DOHH2 (cell line): ENCODE measurements around the gene CDC42SE2.

Experiments
- H3F3A ChIP-seq: fragments of 200-600 bp; sonication (generic), shearing (Covaris generic); 2 replicates; pipeline ENCODE4 v1.6.0; 2016; ENCODE audit warnings: antibody characterized with exemption, mild to moderate bottlenecking; ENCODE audit not compliant: control insufficient read depth, insufficient read depth
- H3K27ac ChIP-seq: fragments of 200-600 bp; sonication (generic); 2 replicates; pipeline ENCODE4 v1.5.1; 2014; ENCODE audit warnings: low read depth, mild to moderate bottlenecking, low read length, moderate library complexity
- H3K27me3 ChIP-seq: fragments of 200-600 bp; sonication (generic); 2 replicates; pipeline ENCODE4 v1.6.1; 2014; ENCODE audit warnings: mild to moderate bottlenecking, low read length, mixed read lengths; ENCODE audit not compliant: control insufficient read depth
- H3K36me3 ChIP-seq: fragments of 200-600 bp; sonication (generic); 2 replicates; pipeline ENCODE4 v1.6.1; 2014; ENCODE audit warnings: mild to moderate bottlenecking, low read length, moderate library complexity, mixed read lengths; ENCODE audit not compliant: control insufficient read depth
- H3K4me1 ChIP-seq: fragments of 200-600 bp; sonication (generic); 2 replicates; pipeline ENCODE4 v1.6.1; 2014; ENCODE audit warnings: mild to moderate bottlenecking, low read length, mixed read lengths; ENCODE audit not compliant: control insufficient read depth
- H3K4me2 ChIP-seq: fragments of 200-600 bp; sonication (generic); 2 replicates; pipeline ENCODE4 v1.6.0; 2014; ENCODE audit warnings: mild to moderate bottlenecking, low read length, moderate library complexity
- H3K4me3 ChIP-seq: fragments of 200-600 bp; sonication (generic); 2 replicates; pipeline ENCODE4 v1.5.1; 2014; ENCODE audit warnings: mild to moderate bottlenecking, low read length, mixed read lengths
- H3K79me2 ChIP-seq: fragments of 200-600 bp; sonication (generic); 2 replicates; pipeline ENCODE4 v1.6.1; 2014; ENCODE audit warnings: mild to moderate bottlenecking, low read length, mixed read lengths; ENCODE audit not compliant: control insufficient read depth
- H3K9me2 ChIP-seq: fragments of 200-600 bp; sonication (generic); replicated peaks from 2 replicates; pipeline ENCODE4 v1.6.1; 2014; ENCODE audit warnings: mild to moderate bottlenecking, low read length, mixed read lengths; ENCODE audit not compliant: control insufficient read depth
- H3K9me3 ChIP-seq: fragments of 200-600 bp; sonication (generic); 2 replicates; pipeline ENCODE4 v1.6.1; 2014; ENCODE audit warnings: antibody characterized with exemption, low read length, mixed read lengths; ENCODE audit not compliant: control insufficient read depth, insufficient read depth
- H4K20me1 ChIP-seq: fragments of 200-600 bp; sonication (generic); 2 replicates; pipeline ENCODE4 v1.6.0; 2014; ENCODE audit warnings: low read depth, mild to moderate bottlenecking, antibody characterized with exemption, low read length, moderate library complexity; ENCODE audit not compliant: control insufficient read depth, insufficient read depth
- CTCF ChIP-seq: fragments of 200-600 bp; sonication (generic); IDR thresholded peaks from one replicate; pipeline ENCODE4 v1.5.1; 2014; ENCODE audit warnings: antibody characterized with exemption, mild to moderate bottlenecking, low read depth, low read length; ENCODE audit not compliant: poor library complexity, severe bottlenecking
- EZH2phosphoT487 ChIP-seq: fragments of 200-600 bp; sonication (generic); IDR thresholded peaks from 2 replicates; pipeline ENCODE4 v1.6.1; 2017; ENCODE audit warnings: borderline replicate concordance, mild to moderate bottlenecking, antibody characterized with exemption, low read length, moderate library complexity, mixed read lengths

Gene CDC42SE2

GRCh38 chr5:131316026-131316425 is 52.2 kb downstream of the CDC42SE2 start:
- Histone ChIP-seq H3K27me3 (no peaks in the 10 kb centered on the region), H3K27ac (no peak overlapping the region), H3K36me3 (peaks cover 22% of the 10 kb centered on the region), H3K9me3 (no peaks in the 10 kb centered on the region), H3K4me2 (no peak overlapping the region), H3K4me3 (no peak overlapping the region), H3K79me2 (peaks cover 76% of the 10 kb centered on the region), H3F3A (no peaks in the 10 kb centered on the region), H3K9me2 (no peaks in the 10 kb centered on the region), H4K20me1 (no peaks in the 10 kb centered on the region), H3K4me1 (no peaks in the 10 kb centered on the region)
- TF ChIP-seq EZH2phosphoT487: no peak
- no peak for TF ChIP-seq CTCF

GRCh38 chr5:131316822-131317221 is 53.0 kb downstream of the CDC42SE2 start:
- no peaks in the 10 kb centered on the region for H3K9me2 ChIP-seq
- TF ChIP-seq CTCF (no peak), EZH2phosphoT487 (no peak)
- H3F3A ChIP-seq: no peaks in the 10 kb centered on the region
- H3K4me3 ChIP-seq: no peak overlapping the region
- no peaks in the 10 kb centered on the region for H3K4me1 ChIP-seq
- H3K79me2 ChIP-seq: peaks cover 83% of the 10 kb centered on the region
- H3K9me3 ChIP-seq: no peaks in the 10 kb centered on the region
- no peak overlapping the region for H3K4me2 ChIP-seq
- no peaks in the 10 kb centered on the region for H3K27me3 ChIP-seq
- H3K36me3 ChIP-seq: peaks cover 25% of the 10 kb centered on the region
- no peaks in the 10 kb centered on the region for H4K20me1 ChIP-seq
- no peak overlapping the region for H3K27ac ChIP-seq

- no peak for TF ChIP-seq EZH2phosphoT487
- TF ChIP-seq CTCF: no peak
- Histone ChIP-seq H3K79me2 (peaks cover 81% of the 10 kb centered on the region), H4K20me1 (no peaks in the 10 kb centered on the region), H3K4me2 (no peak overlapping the region), H3F3A (no peaks in the 10 kb centered on the region), H3K9me3 (no peaks in the 10 kb centered on the region), H3K36me3 (peaks cover 31% of the 10 kb centered on the region), H3K27me3 (no peaks in the 10 kb centered on the region), H3K27ac (no peak overlapping the region), H3K9me2 (no peaks in the 10 kb centered on the region), H3K4me1 (no peaks in the 10 kb centered on the region), H3K4me3 (no peak overlapping the region)
These were observed 54.6 kb downstream of the CDC42SE2 start for GRCh38 chr5:131318455-131318854.

GRCh38 chr5:131321066-131321465 is 57.2 kb downstream of the CDC42SE2 start:
- Histone ChIP-seq H3K9me3 (no peaks in the 10 kb centered on the region), H3K79me2 (peaks cover 81% of the 10 kb centered on the region), H3K27ac (no peak overlapping the region)

More at GRCh38 chr5:131321066-131321465, 57.2 kb downstream of the CDC42SE2 start:
- H3K9me2 ChIP-seq: no peaks in the 10 kb centered on the region
- no peak overlapping the region for H3K4me3 ChIP-seq
- H3K4me2 ChIP-seq: no peak overlapping the region
- H4K20me1 ChIP-seq: no peaks in the 10 kb centered on the region
- no peaks in the 10 kb centered on the region for H3F3A ChIP-seq
- H3K4me1 ChIP-seq: no peaks in the 10 kb centered on the region
- TF ChIP-seq EZH2phosphoT487 (no peak), CTCF (no peak)
- H3K27me3 ChIP-seq: no peaks in the 10 kb centered on the region
- peaks cover 31% of the 10 kb centered on the region for H3K36me3 ChIP-seq
